Upper lobe of left lung (tissue), 6 donors: ENCODE data around the gene PRDM9. TPM values are rescaled to one million over a fixed set of nuclear protein-coding genes. Genes with fewer than 3 reads are reported as not detected.
"Not testable (repeated sequence)": the region's sequence is repeated elsewhere in the genome, so short reads cannot be mapped to it uniquely, and the experiment has no call there.

Source experiments
- ATAC-seq, 2 donors: fragments of 200-7000 bp; cut with Tn5 transposase; one replicate each; pipeline ENCODE4 v1.9.1; 2022; ENCODE audit warnings: mild to moderate bottlenecking in 2 of 2, moderate library complexity in 2 of 2; ENCODE audit not compliant: low FRiP score in 2 of 2
- DNase-seq, 2 donors: peaks; one replicate each; pipeline ENCODE4 v3.0.0-alpha.2; 2019 to 2020
- H3K27ac ChIP-seq, 4 donors: fragments of 200-600 bp; sonication (generic); one replicate each; pipeline ENCODE4 v1.5.1; 2016 to 2019
- H3K27me3 ChIP-seq, 4 donors: fragments of 200-600 bp; sonication (generic); one replicate each; pipeline ENCODE4 v1.5.1; 2017 to 2019
- H3K36me3 ChIP-seq, 4 donors: fragments of 200-600 bp; sonication (generic); one replicate each; pipeline ENCODE4 v1.5.1; 2016 to 2019
- H3K4me1 ChIP-seq, 4 donors: fragments of 200-600 bp; sonication (generic); one replicate each; pipeline ENCODE4 v1.5.1; 2018 to 2019
- H3K4me3 ChIP-seq, 4 donors: fragments of 200-600 bp; sonication (generic); one replicate each; pipeline ENCODE4 v1.5.1; 2017 to 2019; ENCODE audit warnings: mild to moderate bottlenecking in 2 of 4, moderate library complexity in 1 of 4
- H3K9me3 ChIP-seq, 4 donors: fragments of 200-600 bp; sonication (generic); one replicate each; pipeline ENCODE4 v1.5.1; 2018 to 2019
- EP300 ChIP-seq, 4 donors: sonication (generic); formaldehyde crosslinking; IDR thresholded peaks; one replicate each; pipeline ENCODE4 v1.5.1; 2017; ENCODE audit warnings: antibody characterized with exemption in 4 of 4, control low read depth in 2 of 4
- POLR2A ChIP-seq, 4 donors: fragments of 450-650 bp; IDR thresholded peaks; one replicate each; pipeline ENCODE4 v1.5.1; 2016 to 2017; ENCODE audit warnings: antibody characterized with exemption in 4 of 4, mild to moderate bottlenecking in 2 of 4
- POLR2AphosphoS5 ChIP-seq, 2 donors: sonication (generic); formaldehyde crosslinking; IDR thresholded peaks; one replicate each; pipeline ENCODE4 v1.5.1; 2017; ENCODE audit warnings: antibody characterized with exemption in 2 of 2
- WGBS, 2 donors: methylation state at CpG; one replicate each; pipeline ENCODE4 v1.1.5; 2017 to 2018; 5-methylcytosine and 5-hydroxymethylcytosine counted together
- total RNA-seq, 6 donors: library from RNA; depleted of rRNA in 4 of 6; stranded (reverse); fragments of >200 nt in 4 of 6; gene quantifications; one replicate each; pipeline versions ENCODE4 v1.1.0 to v1.2.1, GENCODE V29; 2016 to 2021
- TF ChIP-seq, protein P1 (sequence below), 6 experiments: fragments of 450-650 bp in 4 of 6; fragments of 200-600 bp in 2 of 6; sonication (generic) in 2 of 6; IDR thresholded peaks; one replicate each; pipeline ENCODE4 v1.5.1; 2016 to 2019; ENCODE audit warnings: antibody characterized with exemption in 6 of 6
- donor health status: DM: no; HTN: no; CAD: no; lungs with moderate emphysema.
- donor health status: DM: no; HTN: yes; CAD: no; lungs with severe emphysema.

Gene PRDM9
- total RNA-seq, 6 donors from 2014 or later: not detected

DNA sequence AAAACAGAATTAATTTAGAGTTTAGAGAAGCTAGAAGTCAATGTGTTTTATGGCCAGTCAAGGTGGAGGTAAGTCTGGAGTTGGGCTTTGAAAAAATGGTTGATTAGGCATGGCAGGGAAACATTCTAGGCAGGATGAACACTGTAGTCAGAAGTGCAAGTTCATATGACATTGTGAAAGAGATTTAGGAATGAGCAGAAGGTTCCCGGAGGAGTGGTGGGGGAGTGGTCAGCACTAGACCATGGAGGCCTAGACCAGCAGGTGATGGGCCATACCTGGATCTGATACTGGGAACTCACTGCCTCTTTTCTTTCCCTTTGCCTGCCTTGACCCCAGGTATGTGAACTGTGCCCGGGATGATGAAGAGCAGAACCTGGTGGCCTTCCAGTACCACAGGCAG, 16.6 kb downstream of the PRDM9 start:
- no peak for ATAC-seq
- no peak for DNase-seq
- H3K36me3 ChIP-seq: no peaks in the 10 kb centered on the region
- no peaks in the 10 kb centered on the region for H3K9me3 ChIP-seq
- H3K4me3 ChIP-seq: no peak overlapping the region
- WGBS, 2 donors: 79 to 81% methylated on average over 2 of the region's 2 CpGs
- H3K27ac ChIP-seq: no peak overlapping the region
- TF ChIP-seq POLR2A (IDR thresholded peaks at IDR 0.05): no peak
- TF ChIP-seq, protein P1, sequence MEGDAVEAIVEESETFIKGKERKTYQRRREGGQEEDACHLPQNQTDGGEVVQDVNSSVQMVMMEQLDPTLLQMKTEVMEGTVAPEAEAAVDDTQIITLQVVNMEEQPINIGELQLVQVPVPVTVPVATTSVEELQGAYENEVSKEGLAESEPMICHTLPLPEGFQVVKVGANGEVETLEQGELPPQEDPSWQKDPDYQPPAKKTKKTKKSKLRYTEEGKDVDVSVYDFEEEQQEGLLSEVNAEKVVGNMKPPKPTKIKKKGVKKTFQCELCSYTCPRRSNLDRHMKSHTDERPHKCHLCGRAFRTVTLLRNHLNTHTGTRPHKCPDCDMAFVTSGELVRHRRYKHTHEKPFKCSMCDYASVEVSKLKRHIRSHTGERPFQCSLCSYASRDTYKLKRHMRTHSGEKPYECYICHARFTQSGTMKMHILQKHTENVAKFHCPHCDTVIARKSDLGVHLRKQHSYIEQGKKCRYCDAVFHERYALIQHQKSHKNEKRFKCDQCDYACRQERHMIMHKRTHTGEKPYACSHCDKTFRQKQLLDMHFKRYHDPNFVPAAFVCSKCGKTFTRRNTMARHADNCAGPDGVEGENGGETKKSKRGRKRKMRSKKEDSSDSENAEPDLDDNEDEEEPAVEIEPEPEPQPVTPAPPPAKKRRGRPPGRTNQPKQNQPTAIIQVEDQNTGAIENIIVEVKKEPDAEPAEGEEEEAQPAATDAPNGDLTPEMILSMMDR (IDR thresholded peaks at IDR 0.05): no peak
- no peak for TF ChIP-seq POLR2AphosphoS5 (IDR thresholded peaks at IDR 0.05)
- TF ChIP-seq EP300 (IDR thresholded peaks at IDR 0.05): no peak
- no peaks in the 10 kb centered on the region for H3K4me1 ChIP-seq
- H3K27me3 ChIP-seq: no peaks in the 10 kb centered on the region

DNA sequence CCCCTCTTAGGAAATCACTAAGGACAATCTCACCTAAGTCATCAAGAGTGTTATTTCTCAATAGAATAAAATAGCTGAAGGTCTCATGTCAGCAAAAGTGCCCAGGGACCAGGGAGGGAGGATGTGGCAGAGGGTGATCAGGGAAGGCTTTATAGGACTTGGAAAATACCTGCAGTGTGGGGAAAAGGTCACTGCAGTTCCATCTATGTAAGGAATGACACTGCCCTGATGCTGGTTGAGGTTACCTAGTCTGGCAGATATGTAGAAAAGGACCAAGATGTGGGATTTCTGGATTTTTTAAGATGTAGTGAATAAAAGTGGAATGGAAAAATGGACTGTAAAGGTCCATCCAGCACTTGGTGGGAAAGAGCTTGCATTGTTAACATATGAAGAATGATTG, 18.3 kb downstream of the PRDM9 start:
- no peaks in the 10 kb centered on the region for H3K9me3 ChIP-seq
- DNase-seq: no peak
- no peak overlapping the region for H3K4me3 ChIP-seq
- H3K27me3 ChIP-seq: no peaks in the 10 kb centered on the region
- H3K27ac ChIP-seq: no peak overlapping the region
- no peaks in the 10 kb centered on the region for H3K36me3 ChIP-seq
- TF ChIP-seq EP300 (IDR thresholded peaks at IDR 0.05) (no peak), POLR2AphosphoS5 (IDR thresholded peaks at IDR 0.05) (no peak), POLR2A (IDR thresholded peaks at IDR 0.05) (no peak)
- TF ChIP-seq, protein P1 (IDR thresholded peaks at IDR 0.05): no peak
- ATAC-seq: no peak
- no peaks in the 10 kb centered on the region for H3K4me1 ChIP-seq

DNA sequence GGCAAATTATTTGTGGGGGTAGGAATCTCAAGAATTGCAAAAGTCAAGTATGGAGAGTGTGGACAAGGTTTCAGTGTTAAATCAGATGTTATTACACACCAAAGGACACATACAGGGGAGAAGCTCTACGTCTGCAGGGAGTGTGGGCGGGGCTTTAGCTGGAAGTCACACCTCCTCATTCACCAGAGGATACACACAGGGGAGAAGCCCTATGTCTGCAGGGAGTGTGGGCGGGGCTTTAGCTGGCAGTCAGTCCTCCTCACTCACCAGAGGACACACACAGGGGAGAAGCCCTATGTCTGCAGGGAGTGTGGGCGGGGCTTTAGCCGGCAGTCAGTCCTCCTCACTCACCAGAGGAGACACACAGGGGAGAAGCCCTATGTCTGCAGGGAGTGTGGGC, 19.2 kb downstream of the PRDM9 start:
- H3K4me3 ChIP-seq, H3K27me3 ChIP-seq, H3K36me3 ChIP-seq, H3K27ac ChIP-seq, ATAC-seq, H3K9me3 ChIP-seq, DNase-seq, H3K4me1 ChIP-seq: not testable (repeated sequence)
- 85 to 86% methylated on average over 3 to 5 of the region's 5 CpGs for WGBS, 2 donors

DNA sequence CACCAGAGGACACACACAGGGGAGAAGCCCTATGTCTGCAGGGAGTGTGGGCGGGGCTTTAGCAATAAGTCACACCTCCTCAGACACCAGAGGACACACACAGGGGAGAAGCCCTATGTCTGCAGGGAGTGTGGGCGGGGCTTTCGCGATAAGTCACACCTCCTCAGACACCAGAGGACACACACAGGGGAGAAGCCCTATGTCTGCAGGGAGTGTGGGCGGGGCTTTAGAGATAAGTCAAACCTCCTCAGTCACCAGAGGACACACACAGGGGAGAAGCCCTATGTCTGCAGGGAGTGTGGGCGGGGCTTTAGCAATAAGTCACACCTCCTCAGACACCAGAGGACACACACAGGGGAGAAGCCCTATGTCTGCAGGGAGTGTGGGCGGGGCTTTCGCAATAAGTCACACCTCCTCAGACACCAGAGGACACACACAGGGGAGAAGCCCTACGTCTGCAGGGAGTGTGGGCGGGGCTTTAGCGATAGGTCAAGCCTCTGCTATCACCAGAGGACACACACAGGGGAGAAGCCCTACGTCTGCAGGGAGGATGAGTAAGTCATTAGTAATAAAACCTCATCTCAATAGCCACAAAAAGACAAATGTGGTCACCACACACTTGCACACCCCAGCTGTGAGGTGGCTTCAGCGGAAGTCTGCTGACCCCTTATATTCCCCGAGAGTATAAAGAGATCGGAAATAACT, 20.0 kb downstream of the PRDM9 start:
- not testable (repeated sequence) for H3K9me3 ChIP-seq, H3K27ac ChIP-seq, ATAC-seq, H3K4me3 ChIP-seq, H3K36me3 ChIP-seq, H3K4me1 ChIP-seq, DNase-seq, H3K27me3 ChIP-seq
- WGBS, 2 donors: 90 to 93% methylated on average over 13 to 14 of the region's 15 CpGs

DNA sequence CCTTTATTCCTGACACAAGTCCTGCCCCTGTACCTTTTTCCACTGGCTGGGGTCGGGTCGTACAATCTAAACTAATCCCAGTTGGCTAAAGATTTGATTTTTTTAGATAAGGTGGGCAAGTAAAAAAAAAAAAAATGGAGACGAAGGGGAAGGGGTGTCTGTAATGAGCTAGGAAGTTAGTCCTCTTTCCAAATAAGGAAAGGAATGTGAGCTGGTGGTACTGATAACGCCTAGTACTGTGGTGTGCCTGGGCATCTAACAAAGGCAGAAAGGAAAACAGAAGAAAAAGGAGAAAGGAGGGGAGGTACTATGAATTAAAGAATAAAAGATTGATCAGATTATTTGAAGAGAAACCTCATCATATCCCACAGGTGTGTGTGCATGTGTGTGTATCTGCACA, 21.3 kb downstream of the PRDM9 start:
- Histone ChIP-seq H3K4me1 (no peaks in the 10 kb centered on the region), H3K27ac (no peak overlapping the region), H3K4me3 (no peak overlapping the region), H3K36me3 (no peaks in the 10 kb centered on the region), H3K27me3 (no peaks in the 10 kb centered on the region), H3K9me3 (no peaks in the 10 kb centered on the region)
- TF ChIP-seq EP300 (IDR thresholded peaks at IDR 0.05): no peak
- TF ChIP-seq, protein P1 (IDR thresholded peaks at IDR 0.05): no peak
- no peak for TF ChIP-seq POLR2AphosphoS5 (IDR thresholded peaks at IDR 0.05)
- TF ChIP-seq POLR2A (IDR thresholded peaks at IDR 0.05): no peak
- DNase-seq: no peak
- ATAC-seq: no peak
- WGBS, 2 donors: 36 to 51% methylated on average over 4 of the region's 4 CpGs

DNA sequence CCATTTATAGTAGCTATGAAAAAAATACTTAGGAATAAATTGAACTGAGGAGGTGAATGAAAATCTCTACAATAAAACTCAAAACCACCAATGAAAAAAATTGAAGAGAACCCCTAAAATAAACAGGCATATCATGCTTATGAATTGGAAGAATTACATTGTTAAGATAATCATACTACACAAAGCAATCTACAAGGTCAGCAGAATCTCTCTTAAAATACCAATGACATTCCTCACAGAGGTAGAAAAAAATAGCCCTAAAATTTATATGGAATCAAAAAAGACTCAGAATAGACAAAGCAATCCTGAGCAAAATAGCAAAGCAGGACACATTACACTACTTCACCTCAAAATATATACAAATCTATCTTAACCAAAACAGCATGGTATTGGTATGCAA, 23.2 kb downstream of the PRDM9 start:
- Histone ChIP-seq H3K9me3 (no peaks in the 10 kb centered on the region), H3K36me3 (no peaks in the 10 kb centered on the region), H3K4me1 (no peaks in the 10 kb centered on the region), H3K4me3 (no peak overlapping the region), H3K27me3 (no peaks in the 10 kb centered on the region), H3K27ac (no peak overlapping the region)
- no peak for TF ChIP-seq EP300 (IDR thresholded peaks at IDR 0.05)
- no peak for TF ChIP-seq POLR2A (IDR thresholded peaks at IDR 0.05)
- TF ChIP-seq, protein P1 (IDR thresholded peaks at IDR 0.05): no peak
- TF ChIP-seq POLR2AphosphoS5 (IDR thresholded peaks at IDR 0.05): no peak
- ATAC-seq (no peak), DNase-seq (no peak)
